Kidney capillary endothelial cell (primary cell): ENCODE data around the gene PTRH2.

Source experiments
- DNase-seq: peaks from one replicate; pipeline ENCODE4 v3.0.0-alpha.2; 2018; ENCODE audit warnings: low spot score

The PTRH2 gene

GRCh38 chr17:59719526-59719925 is 12.3 kb upstream of the PTRH2 start:
- DNase-seq, result no peak

GRCh38 chr17:59716427-59716826 is 9.2 kb upstream of the PTRH2 start:
- DNase-seq, result no peak

- no peak for DNase-seq
Measured at GRCh38 chr17:59714255-59714654, 7.0 kb upstream of the PTRH2 start.

GRCh38 chr17:59712862-59713261 is 5.6 kb upstream of the PTRH2 start:
- no peak for DNase-seq

GRCh38 chr17:59711936-59712335 is 4.7 kb upstream of the PTRH2 start:
- no peak for DNase-seq

- DNase-seq, result no peak
Measured at GRCh38 chr17:59707971-59708430, 771 bp upstream of the PTRH2 start.

- no peak for DNase-seq
Measured at GRCh38 chr17:59702304-59702703, 4.9 kb downstream of the PTRH2 start.

- DNase-seq, result no peak
Measured at GRCh38 chr17:59699786-59700185, 7.4 kb downstream of the PTRH2 start.

GRCh38 chr17:59699218-59699617 is 8.0 kb downstream of the PTRH2 start:
- DNase-seq, result no peak

GRCh38 chr17:59698143-59698542 is 9.1 kb downstream of the PTRH2 start:
- no peak for DNase-seq

- no peak for DNase-seq
Measured at GRCh38 chr17:59696682-59697277, 10.4 kb downstream of the PTRH2 start.

- no peak for DNase-seq
Measured at GRCh38 chr17:59695945-59696681, 11.1 kb downstream of the PTRH2 start.

GRCh38 chr17:59694344-59694743 is 12.9 kb downstream of the PTRH2 start:
- DNase-seq, result no peak

GRCh38 chr17:59693582-59693981 is 13.6 kb downstream of the PTRH2 start:
- no peak for DNase-seq

GRCh38 chr17:59688496-59688895 is 18.7 kb downstream of the PTRH2 start:
- no peak for DNase-seq

GRCh38 chr17:59688008-59688407 is 19.2 kb downstream of the PTRH2 start:
- DNase-seq, result no peak

GRCh38 chr17:59684967-59685366 is 22.3 kb downstream of the PTRH2 start:
- DNase-seq, result no peak

- DNase-seq, result no peak
Measured at GRCh38 chr17:59683283-59683682, 23.9 kb downstream of the PTRH2 start.

- no peak for DNase-seq
Measured at GRCh38 chr17:59680314-59680713, 26.9 kb downstream of the PTRH2 start.

- no peak for DNase-seq
Measured at GRCh38 chr17:59678918-59679317, 28.3 kb downstream of the PTRH2 start.

GRCh38 chr17:59676716-59677115 is 30.5 kb downstream of the PTRH2 start:
- no peak for DNase-seq

- no peak for DNase-seq
Measured at GRCh38 chr17:59675231-59675630, 32.0 kb downstream of the PTRH2 start.

- no peak for DNase-seq
Measured at GRCh38 chr17:59671386-59671785, 35.8 kb downstream of the PTRH2 start.

- no peak for DNase-seq
Measured at GRCh38 chr17:59669944-59670343, 37.3 kb downstream of the PTRH2 start.
